ENCODE measurements around the gene RPP38. TPM values are rescaled to one million over a fixed set of nuclear protein-coding genes. Genes with fewer than 3 reads are reported as not detected.

RPP38 gene
- total and polyA plus RNA-seq, 2 of the 8 experiments (the other 6 are each of a cell fraction or from before 2014, with no cell fraction given), result 20.8 to 23.3 TPM

DNA sequence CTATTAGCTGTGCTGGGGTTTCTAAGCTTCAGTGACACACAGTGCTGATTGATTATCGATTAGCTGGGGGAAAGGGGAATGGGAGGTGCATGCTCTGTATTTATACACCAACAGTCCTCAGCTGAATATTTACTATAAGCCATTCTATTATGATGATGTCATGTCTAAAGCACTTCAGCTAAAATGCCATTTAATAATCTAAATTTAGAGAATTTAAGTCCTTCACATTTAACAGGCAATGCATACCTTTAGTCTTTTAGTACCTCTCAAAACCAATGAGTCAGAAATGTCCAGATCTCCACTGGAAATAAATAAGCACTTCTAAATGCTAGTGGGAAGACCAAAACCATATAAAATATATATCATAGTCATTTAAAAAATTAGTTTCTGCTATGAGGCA, 24.6 kb downstream of the RPP38 start:
- TF ChIP-seq TCF12 (IDR thresholded peaks at IDR 0.05; ENCODE audit: low read depth, low read length), result no peak
- TF ChIP-seq POU5F1 (IDR thresholded peaks at IDR 0.05; ENCODE audit: low read depth, low read length), result no peak
- TF ChIP-seq HDAC2 (IDR thresholded peaks at IDR 0.05; ENCODE audit: borderline replicate concordance in 1 of 2, low read depth in 2 of 2, low read length in 2 of 2), result no peak
- TF ChIP-seq RBBP5 (IDR thresholded peaks at IDR 0.05; ENCODE audit: borderline replicate concordance, low read depth, low read length), result no peak
- TF ChIP-seq EZH2 (IDR thresholded peaks at IDR 0.05; ENCODE audit: low read depth, low read length, severe bottlenecking), result no peak
- TF ChIP-seq BCL11A (IDR thresholded peaks at IDR 0.05; ENCODE audit: low read depth in 2 of 2, low read length in 2 of 2), result no peak
- no peak for TF ChIP-seq NRF1 (IDR thresholded peaks at IDR 0.05; ENCODE audit: low read depth, low read length)
- TF ChIP-seq ASH2L (IDR thresholded peaks at IDR 0.05; ENCODE audit: low read length), result no peak
- no peak for TF ChIP-seq TAF1 (IDR thresholded peaks at IDR 0.05; ENCODE audit: low read depth, low read length)
- TF ChIP-seq SAP30 (IDR thresholded peaks at IDR 0.05; ENCODE audit: insufficient read depth, insufficient replicate concordance, low read length), result no peak
- no peak for TF ChIP-seq CEBPB (IDR thresholded peaks at IDR 0.05; ENCODE audit: low read depth, low read length)
- TF ChIP-seq EP300 (IDR thresholded peaks at IDR 0.05; ENCODE audit: borderline replicate concordance in 1 of 2, low read depth in 2 of 2, low read length in 2 of 2), result no peak
- Histone ChIP-seq H3K4me3 (ENCODE audit: extremely low read depth in 1 of 4, insufficient read depth in 2 of 4, low read depth in 3 of 4, low read length in 4 of 4) (no peak overlapping the region), H2BK20ac (ENCODE audit: low read length) (no peak overlapping the region), H3K4me2 (ENCODE audit: insufficient read depth in 1 of 2, low read depth in 2 of 2, low read length in 2 of 2) (no peak overlapping the region), H2BK120ac (replicated peaks; ENCODE audit: low read depth, low read length) (no peak overlapping the region), H3K79me2 (ENCODE audit: control insufficient read depth in 1 of 2, insufficient read depth in 2 of 2, low read length in 2 of 2) (no peaks in the 10 kb centered on the region), H2BK15ac (ENCODE audit: low read length) (no peak overlapping the region), H4K20me1 (replicated peaks in 1 of 2; ENCODE audit: control insufficient read depth in 1 of 2, insufficient read depth in 2 of 2, low read length in 2 of 2) (no peaks in the 10 kb centered on the region), H2BK5ac (ENCODE audit: low read depth, low read length) (no peak overlapping the region), H3K23me2 (ENCODE audit: low read depth, low read length) (no peaks in the 10 kb centered on the region), H3K9ac (replicated peaks in 1 of 4; ENCODE audit: extremely low read depth in 1 of 4, low read depth in 3 of 4, low read length in 3 of 4) (no peak overlapping the region), H4K5ac (ENCODE audit: insufficient read length, low read depth, low read length) (no peak overlapping the region), H2AK5ac (ENCODE audit: low read depth, low read length) (no peak overlapping the region), H3K14ac (ENCODE audit: insufficient read length) (no peak overlapping the region), H3K23ac (ENCODE audit: insufficient read length) (no peak overlapping the region), H3K56ac (replicated peaks; ENCODE audit: insufficient read length, low read depth, low read length) (no peak overlapping the region), H2AFZ (ENCODE audit: low read length) (no peak overlapping the region), H3K27me3 (replicated peaks in 1 of 4; ENCODE audit: control insufficient read depth in 3 of 4, extremely low read depth in 1 of 4, insufficient read depth in 3 of 4, low read length in 3 of 4) (no peaks in the 10 kb centered on the region), H3K4ac (replicated peaks; ENCODE audit: insufficient read length, low read depth, low read length) (no peak overlapping the region), H2BK12ac (ENCODE audit: low read depth, low read length) (no peak overlapping the region), H3K27ac (ENCODE audit: low read depth, low read length) (no peak overlapping the region), H4K91ac (replicated peaks; ENCODE audit: insufficient read length, low read length) (no peak overlapping the region), H3K18ac (ENCODE audit: extremely low read depth, low read length) (no peak overlapping the region), H3K79me1 (ENCODE audit: low read depth, low read length) (no peaks in the 10 kb centered on the region), H4K8ac (ENCODE audit: extremely low read depth, insufficient read depth, low read length) (no peak overlapping the region), H3K9me3 (ENCODE audit: insufficient read depth in 2 of 2, low read depth in 1 of 2, low read length in 1 of 2) (no peaks in the 10 kb centered on the region), H3K4me1 (replicated peaks in 1 of 4; ENCODE audit: control insufficient read depth in 3 of 4, insufficient read depth in 4 of 4, low read length in 3 of 4) (no peaks in the 10 kb centered on the region), H3K36me3 (ENCODE audit: control insufficient read depth in 2 of 4, insufficient read depth in 4 of 4, low read length in 3 of 4) (peaks cover 0 to 16% (median 8%) of the 10 kb centered on the region in 4 experiments; a peak in 5 of 8 replicates)
- ChIA-PET POLR2A (ENCODE audit: partially characterized antibody) (no interaction called here), CTCF (ENCODE audit: partially characterized antibody) (no interaction called here)
- FAIRE-seq (no peak), DNase-seq (ENCODE audit: low read depth in 1 of 2, low spot score in 2 of 2) (no peak)
- 100% methylated on average over 1 of the region's 1 CpG; no CpG with 5 or more reads in 1 of the 2 experiments for WGBS, 2 experiments (ENCODE audit: extremely low coverage in 1 of 2, insufficient coverage in 1 of 2, insufficient read length in 1 of 2, insufficient replicate concordance in 2 of 2, low coverage in 1 of 2, low lambda C conversion rate in 2 of 2, missing lambda C conversion rate in 1 of 2)
